Thoracic aorta (tissue), 2 donors: ENCODE data around the gene CCDC142. TPM values are rescaled to one million over a fixed set of nuclear protein-coding genes. Genes with fewer than 3 reads are reported as not detected.

Experiments used
- ATAC-seq: fragments of 150-250 bp; one replicate; pipeline ENCODE4 v1.8.0; 2017; ENCODE audit warnings: low read depth; ENCODE audit not compliant: insufficient number of reproducible peaks, low FRiP score
- DNase-seq: peaks from one replicate; pipeline ENCODE4 v3.0.0-alpha.2; 2020; ENCODE audit warnings: low spot score
- H3K27ac ChIP-seq, 2 donors: fragments of 200-600 bp; sonication (generic); 1 replicate in 1 of 2; 2 replicates in 1 of 2; pipeline ENCODE4 v1.5.1; 2016; ENCODE audit warnings: mild to moderate bottlenecking in 2 of 2, moderate library complexity in 2 of 2
- H3K27me3 ChIP-seq: fragments of 200-600 bp; sonication (generic); replicated peaks from 2 replicates; pipeline ENCODE4 v1.6.0; 2016; ENCODE audit warnings: mild to moderate bottlenecking; ENCODE audit not compliant: insufficient read depth
- H3K36me3 ChIP-seq: fragments of 200-600 bp; sonication (generic); one replicate; pipeline ENCODE4 v1.5.1; 2016
- H3K4me1 ChIP-seq, 2 donors: fragments of 200-600 bp; sonication (generic); 1 replicate in 1 of 2; 2 replicates in 1 of 2; pipeline versions ENCODE4 v1.5.1 to v1.6.0; 2016; ENCODE audit warnings: low read depth in 2 of 2, mild to moderate bottlenecking in 1 of 2; ENCODE audit not compliant: control insufficient read depth in 1 of 2
- H3K4me3 ChIP-seq: fragments of 200-600 bp; sonication (generic); 2 replicates; pipeline ENCODE4 v1.5.1; 2016; ENCODE audit warnings: mild to moderate bottlenecking
- H3K9me3 ChIP-seq: fragments of 200-600 bp; sonication (generic); 2 replicates; pipeline ENCODE4 v1.5.1; 2016
- CTCF ChIP-seq: fragments of 200-600 bp; sonication (generic); IDR thresholded peaks from one replicate; pipeline ENCODE4 v1.5.1; 2019; ENCODE audit warnings: antibody characterized with exemption
- total RNA-seq, 2 donors: library from RNA; depleted of rRNA; stranded (reverse); fragments of >200 nt; gene quantifications; one replicate each; pipeline versions ENCODE4 v1.1.0 to v1.2.3, GENCODE V29; 2016

The CCDC142 gene
- 10 to 100 TPM; 31.5 to 43.4 TPM for total RNA-seq

DNA sequence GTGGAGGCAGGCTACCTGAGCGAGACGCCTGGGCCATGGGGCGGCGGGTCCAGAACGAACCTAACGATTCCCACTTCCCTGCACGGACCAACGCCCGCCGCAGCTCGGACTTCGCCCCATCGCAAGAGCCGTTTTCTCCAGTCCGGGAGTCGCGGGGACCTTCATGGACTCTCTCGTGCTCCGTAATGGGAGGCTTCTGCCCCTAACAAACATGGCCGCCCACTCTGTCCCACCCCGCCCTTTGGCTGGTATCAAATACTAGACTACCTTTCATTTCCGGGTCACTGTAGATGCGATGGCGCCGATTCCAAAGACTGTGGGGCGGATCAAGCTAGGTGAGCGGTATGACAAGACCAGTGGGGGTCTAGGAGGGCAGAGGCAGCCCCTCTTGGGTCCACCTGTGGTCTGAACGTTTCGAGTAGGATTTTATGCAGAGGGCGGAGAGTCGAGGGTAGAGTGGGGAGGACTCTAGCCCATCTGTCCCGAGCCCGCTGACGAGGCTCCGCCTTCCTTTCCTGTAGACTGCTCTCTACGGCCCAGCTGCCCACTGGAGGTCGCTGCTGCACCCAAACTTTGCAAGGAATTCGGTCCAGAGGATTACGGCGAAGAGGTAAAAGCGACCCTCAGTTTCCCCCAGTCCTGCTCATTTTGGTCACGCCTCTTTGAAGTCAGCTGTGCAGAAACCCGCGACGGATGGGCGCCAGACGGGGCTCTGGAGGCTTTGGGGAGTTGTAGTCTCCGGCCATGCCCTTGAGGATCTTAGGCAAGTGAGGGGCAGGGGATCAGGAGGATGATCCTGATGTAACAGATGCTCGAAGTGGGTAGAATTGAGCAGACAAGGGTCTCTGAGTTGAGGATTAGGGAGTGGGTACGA is at the start of gene CCDC142, which contains the start of gene TTC31:
Gene CCDC142, minus strand, starts transcription at position 198 of the 874 bp plus-strand sequence. Its CDS starts 161 bp downstream, at position 37.
Gene TTC31, plus strand, starts transcription at position 281 of the 874 bp plus-strand sequence. Its CDS starts 15 bp downstream, at position 296.
- peaks cover 17% of the 10 kb centered on the region for H3K36me3 ChIP-seq
- peak; percentile 95 for DNase-seq
- peaks cover 23 to 35% of the 10 kb centered on the region in 2 donors for H3K4me1 ChIP-seq

DNA sequence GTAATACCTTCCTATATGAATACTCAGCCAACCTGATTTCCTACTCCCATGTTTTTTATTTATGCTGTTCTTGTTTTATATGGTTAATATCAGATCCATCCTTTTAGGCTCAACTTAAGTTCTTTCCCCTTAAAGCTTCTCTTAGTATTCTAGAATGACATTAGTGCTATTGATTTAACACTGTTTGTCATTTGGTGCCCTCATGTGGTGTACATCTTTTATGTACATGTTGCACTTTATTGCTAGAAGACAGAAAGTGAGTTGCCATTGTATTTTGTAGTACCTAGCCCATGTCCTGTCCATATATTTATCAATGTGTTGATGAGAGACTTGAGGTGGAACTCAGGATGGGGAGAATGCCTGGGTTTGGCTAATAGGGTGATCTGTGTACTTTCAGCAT is 49.4 kb upstream of the CCDC142 start:
- H3K27me3 ChIP-seq, result no peaks in the 10 kb centered on the region
- ATAC-seq, result no peak
- no peaks in the 10 kb centered on the region for H3K9me3 ChIP-seq
- no peak for TF ChIP-seq CTCF
- no peak overlapping the region for H3K4me3 ChIP-seq
- no peak for DNase-seq
- peaks cover 14 to 27% of the 10 kb centered on the region in 2 donors for H3K4me1 ChIP-seq
- no peak overlapping the region for H3K27ac ChIP-seq
- H3K36me3 ChIP-seq, result peaks cover 22% of the 10 kb centered on the region

More for the DNA sequence above, at the start of gene CCDC142, which contains the start of gene TTC31:
- Histone ChIP-seq H3K27ac (peak within 1 kb of the TSS; percentile 88 to 94), H3K9me3 (no peaks in the 10 kb centered on the region), H3K4me3 (peak within 1 kb of the TSS; percentile 100), H3K27me3 (no peaks in the 10 kb centered on the region)
- TF ChIP-seq CTCF, result peak; percentile 78
- peak; percentile 100 for ATAC-seq

DNA sequence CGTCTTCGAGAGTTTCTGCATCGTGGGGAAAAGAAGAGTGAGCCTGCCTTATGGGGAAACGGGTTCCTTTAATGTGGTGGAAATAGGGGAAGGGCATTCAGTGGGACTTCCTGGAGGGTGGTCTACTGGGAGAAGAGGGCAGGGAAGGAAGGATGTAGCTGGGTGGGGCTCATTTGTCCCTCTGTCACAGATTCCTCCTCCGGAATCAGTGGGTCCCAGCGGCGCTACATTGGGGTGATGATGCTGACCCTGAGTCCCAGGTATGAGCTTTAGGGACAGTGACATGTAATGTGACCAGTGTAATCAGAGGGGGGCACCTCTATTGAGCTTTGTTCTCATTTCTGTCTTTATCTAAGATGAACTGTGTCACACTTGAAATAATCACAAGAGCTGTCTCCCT is 48.9 kb upstream of the CCDC142 start:
- TF ChIP-seq CTCF, result no peak
- DNase-seq (no peak), ATAC-seq (no peak)
- Histone ChIP-seq H3K27me3 (no peaks in the 10 kb centered on the region), H3K27ac (no peak overlapping the region), H3K9me3 (no peaks in the 10 kb centered on the region), H3K4me1 (peaks cover 14 to 27% of the 10 kb centered on the region in 2 donors), H3K36me3 (peaks cover 27% of the 10 kb centered on the region), H3K4me3 (no peak overlapping the region)

DNA sequence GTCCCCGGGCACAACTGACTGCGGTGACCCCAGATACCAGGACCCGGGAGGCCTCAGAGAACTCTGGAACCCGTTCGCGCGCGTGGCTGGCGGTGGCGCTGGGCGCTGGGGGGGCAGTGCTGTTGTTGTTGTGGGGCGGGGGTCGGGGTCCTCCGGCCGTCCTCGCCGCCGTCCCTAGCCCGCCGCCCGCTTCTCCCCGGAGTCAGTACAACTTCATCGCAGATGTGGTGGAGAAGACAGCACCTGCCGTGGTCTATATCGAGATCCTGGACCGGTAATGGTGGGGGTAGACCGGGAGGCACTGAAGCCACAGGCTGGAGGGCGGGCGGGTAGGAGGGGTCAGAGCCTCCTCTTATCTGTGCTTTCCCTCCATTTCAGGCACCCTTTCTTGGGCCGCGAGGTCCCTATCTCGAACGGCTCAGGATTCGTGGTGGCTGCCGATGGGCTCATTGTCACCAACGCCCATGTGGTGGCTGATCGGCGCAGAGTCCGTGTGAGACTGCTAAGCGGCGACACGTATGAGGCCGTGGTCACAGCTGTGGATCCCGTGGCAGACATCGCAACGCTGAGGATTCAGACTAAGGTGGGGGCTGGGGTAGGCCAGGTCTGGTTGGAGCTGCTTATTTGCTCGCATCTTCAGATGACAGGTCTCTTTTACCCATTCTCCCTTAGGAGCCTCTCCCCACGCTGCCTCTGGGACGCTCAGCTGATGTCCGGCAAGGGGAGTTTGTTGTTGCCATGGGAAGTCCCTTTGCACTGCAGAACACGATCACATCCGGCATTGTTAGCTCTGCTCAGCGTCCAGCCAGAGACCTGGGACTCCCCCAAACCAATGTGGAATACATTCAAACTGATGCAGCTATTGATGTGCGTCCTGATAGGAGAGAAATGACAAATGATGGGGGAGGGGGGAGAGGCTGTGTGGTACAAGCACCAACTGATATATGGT is 47.7 kb upstream of the CCDC142 start:
- Histone ChIP-seq H3K4me1 (peaks cover 14 to 27% of the 10 kb centered on the region in 2 donors), H3K4me3 (peak overlapping the region; percentile 100), H3K27me3 (no peaks in the 10 kb centered on the region), H3K36me3 (peaks cover 34% of the 10 kb centered on the region), H3K27ac (peak overlapping the region; percentile 65 to 81), H3K9me3 (no peaks in the 10 kb centered on the region)
- ATAC-seq (no peak), DNase-seq (no peak)
- no peak for TF ChIP-seq CTCF
